VCaP (cell line): Measurements from ENCODE around the gene TRAPPC12.
"Not testable (repeated sequence)": the region's sequence is repeated elsewhere in the genome, so short reads cannot be mapped to it uniquely, and the experiment has no call there.

ENCODE experiments used
- H3K27ac ChIP-seq: fragments of 450-650 bp; 2 replicates; pipeline ENCODE4 v1.5.1; 2017
- CTCF ChIP-seq: fragments of 450-650 bp; conservative IDR thresholded peaks from 2 replicates; pipeline ENCODE4 v1.5.1; 2017; ENCODE audit warnings: mild to moderate bottlenecking, moderate library complexity

The TRAPPC12 gene

GRCh38 chr2:3451926-3452671, 72.6 kb downstream of the TRAPPC12 start:
- no peak for TF ChIP-seq CTCF
- no peak overlapping the region for H3K27ac ChIP-seq

- no peak overlapping the region for H3K27ac ChIP-seq
- TF ChIP-seq CTCF, result no peak
Observed at GRCh38 chr2:3453190-3453999, 73.9 kb downstream of the TRAPPC12 start.

GRCh38 chr2:3454005-3454404, 74.5 kb downstream of the TRAPPC12 start:
- H3K27ac ChIP-seq, result not testable (repeated sequence)

GRCh38 chr2:3454802-3455201, 75.3 kb downstream of the TRAPPC12 start:
- no peak overlapping the region for H3K27ac ChIP-seq
- TF ChIP-seq CTCF, result no peak

GRCh38 chr2:3456125-3456524, 76.6 kb downstream of the TRAPPC12 start:
- no peak for TF ChIP-seq CTCF
- no peak overlapping the region for H3K27ac ChIP-seq

GRCh38 chr2:3457524-3458395, 78.3 kb downstream of the TRAPPC12 start:
- no peak for TF ChIP-seq CTCF
- H3K27ac ChIP-seq, result no peak overlapping the region

- no peak for TF ChIP-seq CTCF
- no peak overlapping the region for H3K27ac ChIP-seq
Observed at GRCh38 chr2:3458396-3459184, 79.1 kb downstream of the TRAPPC12 start.
